ENCODE measurements around the gene MOGAT2. TPM values are rescaled to one million over a fixed set of nuclear protein-coding genes. Genes with fewer than 3 reads are reported as not detected.

Gene MOGAT2
- total and polyA plus RNA-seq, 2 donors = 0.14 to 0.27 TPM

GRCh38 chr11:75770102-75770501 lies 52.5 kb downstream of the MOGAT2 start:
- H3K4me1 ChIP-seq (ENCODE audit: control insufficient read depth in 2 of 2, insufficient read depth in 2 of 2, low read length in 2 of 2) = peaks cover 8 to 17% of the 10 kb centered on the region in 2 donors
- H3K9me3 ChIP-seq (ENCODE audit: control insufficient read depth in 2 of 2, insufficient read depth in 1 of 2, low read length in 1 of 2) = no peaks in the 10 kb centered on the region
- H3K4me3 ChIP-seq (ENCODE audit: low read length in 2 of 2) = no peak overlapping the region
- H3K36me3 ChIP-seq (ENCODE audit: control insufficient read depth in 2 of 2, insufficient read depth in 2 of 2, low read length in 1 of 2) = no peaks in the 10 kb centered on the region
- DNase-seq (ENCODE audit: low read depth in 6 of 9, low spot score in 9 of 9) = no peak
- no peak overlapping the region for H3K27ac ChIP-seq (ENCODE audit: low read depth in 1 of 2, low read length in 1 of 2)
- H3K27me3 ChIP-seq (ENCODE audit: control insufficient read depth in 2 of 2, insufficient read depth in 1 of 2, low read length in 1 of 2) = peaks cover 31 to 41% of the 10 kb centered on the region in 2 donors
- WGBS = 84% methylated on average over 5 of the region's 5 CpGs

GRCh38 chr11:75771646-75772410 lies 54.2 kb downstream of the MOGAT2 start:
- peaks cover 31 to 41% of the 10 kb centered on the region in 2 donors for H3K27me3 ChIP-seq (ENCODE audit: control insufficient read depth in 2 of 2, insufficient read depth in 1 of 2, low read length in 1 of 2)
- WGBS = 94% methylated on average over 6 of the region's 6 CpGs
- no peaks in the 10 kb centered on the region for H3K36me3 ChIP-seq (ENCODE audit: control insufficient read depth in 2 of 2, insufficient read depth in 2 of 2, low read length in 1 of 2)
- peaks cover 8 to 17% of the 10 kb centered on the region in 2 donors for H3K4me1 ChIP-seq (ENCODE audit: control insufficient read depth in 2 of 2, insufficient read depth in 2 of 2, low read length in 2 of 2)
- H3K9me3 ChIP-seq (ENCODE audit: control insufficient read depth in 2 of 2, insufficient read depth in 1 of 2, low read length in 1 of 2) = no peaks in the 10 kb centered on the region
- no peak overlapping the region for H3K4me3 ChIP-seq (ENCODE audit: low read length in 2 of 2)
- no peak overlapping the region for H3K27ac ChIP-seq (ENCODE audit: low read depth in 1 of 2, low read length in 1 of 2)
- no peak for DNase-seq (ENCODE audit: low read depth in 6 of 9, low spot score in 9 of 9)

GRCh38 chr11:75773595-75774353 lies 56.1 kb downstream of the MOGAT2 start:
- peak in 1 of 9 donors; percentile 24 for DNase-seq (ENCODE audit: low read depth in 6 of 9, low spot score in 9 of 9)
- H3K4me3 ChIP-seq (ENCODE audit: low read length in 2 of 2) = no peak overlapping the region
- H3K36me3 ChIP-seq (ENCODE audit: control insufficient read depth in 2 of 2, insufficient read depth in 2 of 2, low read length in 1 of 2) = no peaks in the 10 kb centered on the region

GRCh38 chr11:75775056-75775455 lies 57.4 kb downstream of the MOGAT2 start:
- WGBS = 97% methylated on average over 3 of the region's 3 CpGs
- Histone ChIP-seq H3K27me3 (ENCODE audit: control insufficient read depth in 2 of 2, insufficient read depth in 1 of 2, low read length in 1 of 2) (peaks cover 11 to 13% of the 10 kb centered on the region in 2 donors), H3K9me3 (ENCODE audit: control insufficient read depth in 2 of 2, insufficient read depth in 1 of 2, low read length in 1 of 2) (no peaks in the 10 kb centered on the region), H3K4me3 (ENCODE audit: low read length in 2 of 2) (no peak overlapping the region), H3K27ac (ENCODE audit: low read depth in 1 of 2, low read length in 1 of 2) (no peak overlapping the region), H3K4me1 (ENCODE audit: control insufficient read depth in 2 of 2, insufficient read depth in 2 of 2, low read length in 2 of 2) (no peaks in the 10 kb centered on the region), H3K36me3 (ENCODE audit: control insufficient read depth in 2 of 2, insufficient read depth in 2 of 2, low read length in 1 of 2) (no peaks in the 10 kb centered on the region)
- no peak for DNase-seq (ENCODE audit: low read depth in 6 of 9, low spot score in 9 of 9)

More at GRCh38 chr11:75773595-75774353, 56.1 kb downstream of the MOGAT2 start:
- 47% methylated on average over 5 of the region's 5 CpGs for WGBS
- H3K27ac ChIP-seq (ENCODE audit: low read depth in 1 of 2, low read length in 1 of 2) = no peak overlapping the region
- peaks cover 21 to 26% of the 10 kb centered on the region in 2 donors for H3K27me3 ChIP-seq (ENCODE audit: control insufficient read depth in 2 of 2, insufficient read depth in 1 of 2, low read length in 1 of 2)
- H3K9me3 ChIP-seq (ENCODE audit: control insufficient read depth in 2 of 2, insufficient read depth in 1 of 2, low read length in 1 of 2) = no peaks in the 10 kb centered on the region
- H3K4me1 ChIP-seq (ENCODE audit: control insufficient read depth in 2 of 2, insufficient read depth in 2 of 2, low read length in 2 of 2) = peaks cover 3 to 6% of the 10 kb centered on the region in 2 donors

GRCh38 chr11:75776546-75776945 lies 58.9 kb downstream of the MOGAT2 start:
- Histone ChIP-seq H3K4me3 (ENCODE audit: low read length in 2 of 2) (no peak overlapping the region), H3K4me1 (ENCODE audit: control insufficient read depth in 2 of 2, insufficient read depth in 2 of 2, low read length in 2 of 2) (no peaks in the 10 kb centered on the region), H3K9me3 (ENCODE audit: control insufficient read depth in 2 of 2, insufficient read depth in 1 of 2, low read length in 1 of 2) (no peaks in the 10 kb centered on the region), H3K27me3 (ENCODE audit: control insufficient read depth in 2 of 2, insufficient read depth in 1 of 2, low read length in 1 of 2) (no peaks in the 10 kb centered on the region), H3K36me3 (ENCODE audit: control insufficient read depth in 2 of 2, insufficient read depth in 2 of 2, low read length in 1 of 2) (no peaks in the 10 kb centered on the region), H3K27ac (ENCODE audit: low read depth in 1 of 2, low read length in 1 of 2) (no peak overlapping the region)
- DNase-seq (ENCODE audit: low read depth in 6 of 9, low spot score in 9 of 9) = no peak
- WGBS = 98% methylated on average over 4 of the region's 4 CpGs

- H3K27me3 ChIP-seq (ENCODE audit: control insufficient read depth in 2 of 2, insufficient read depth in 1 of 2, low read length in 1 of 2) = no peaks in the 10 kb centered on the region
- no peaks in the 10 kb centered on the region for H3K36me3 ChIP-seq (ENCODE audit: control insufficient read depth in 2 of 2, insufficient read depth in 2 of 2, low read length in 1 of 2)
- no peak overlapping the region for H3K4me3 ChIP-seq (ENCODE audit: low read length in 2 of 2)
- no peaks in the 10 kb centered on the region for H3K9me3 ChIP-seq (ENCODE audit: control insufficient read depth in 2 of 2, insufficient read depth in 1 of 2, low read length in 1 of 2)
- DNase-seq (ENCODE audit: low read depth in 6 of 9, low spot score in 9 of 9) = no peak
- H3K4me1 ChIP-seq (ENCODE audit: control insufficient read depth in 2 of 2, insufficient read depth in 2 of 2, low read length in 2 of 2) = no peaks in the 10 kb centered on the region
- no peak overlapping the region for H3K27ac ChIP-seq (ENCODE audit: low read depth in 1 of 2, low read length in 1 of 2)
- 88% methylated on average over 13 of the region's 13 CpGs for WGBS
These were observed 59.9 kb downstream of the MOGAT2 start for GRCh38 chr11:75777461-75778110.

GRCh38 chr11:75778962-75779361 lies 61.3 kb downstream of the MOGAT2 start:
- H3K4me1 ChIP-seq (ENCODE audit: control insufficient read depth in 2 of 2, insufficient read depth in 2 of 2, low read length in 2 of 2) = peaks cover 0 to 5% of the 10 kb centered on the region in 2 donors
- 93% methylated on average over 5 of the region's 5 CpGs for WGBS
- no peak for DNase-seq (ENCODE audit: low read depth in 6 of 9, low spot score in 9 of 9)

GRCh38 chr11:75779960-75780359 lies 62.3 kb downstream of the MOGAT2 start:
- Histone ChIP-seq H3K27ac (ENCODE audit: low read depth in 1 of 2, low read length in 1 of 2) (no peak overlapping the region), H3K27me3 (ENCODE audit: control insufficient read depth in 2 of 2, insufficient read depth in 1 of 2, low read length in 1 of 2) (no peaks in the 10 kb centered on the region), H3K36me3 (ENCODE audit: control insufficient read depth in 2 of 2, insufficient read depth in 2 of 2, low read length in 1 of 2) (no peaks in the 10 kb centered on the region), H3K9me3 (ENCODE audit: control insufficient read depth in 2 of 2, insufficient read depth in 1 of 2, low read length in 1 of 2) (no peaks in the 10 kb centered on the region), H3K4me3 (ENCODE audit: low read length in 2 of 2) (no peak overlapping the region), H3K4me1 (ENCODE audit: control insufficient read depth in 2 of 2, insufficient read depth in 2 of 2, low read length in 2 of 2) (peaks cover 0 to 5% of the 10 kb centered on the region in 2 donors)
- WGBS = 52% methylated on average over 2 of the region's 2 CpGs
- DNase-seq (ENCODE audit: low read depth in 6 of 9, low spot score in 9 of 9) = no peak

More at GRCh38 chr11:75778962-75779361, 61.3 kb downstream of the MOGAT2 start:
- Histone ChIP-seq H3K36me3 (ENCODE audit: control insufficient read depth in 2 of 2, insufficient read depth in 2 of 2, low read length in 1 of 2) (no peaks in the 10 kb centered on the region), H3K4me3 (ENCODE audit: low read length in 2 of 2) (no peak overlapping the region), H3K27ac (ENCODE audit: low read depth in 1 of 2, low read length in 1 of 2) (no peak overlapping the region), H3K9me3 (ENCODE audit: control insufficient read depth in 2 of 2, insufficient read depth in 1 of 2, low read length in 1 of 2) (no peaks in the 10 kb centered on the region), H3K27me3 (ENCODE audit: control insufficient read depth in 2 of 2, insufficient read depth in 1 of 2, low read length in 1 of 2) (no peaks in the 10 kb centered on the region)

- Histone ChIP-seq H3K4me3 (ENCODE audit: low read length in 2 of 2) (no peak overlapping the region), H3K4me1 (ENCODE audit: control insufficient read depth in 2 of 2, insufficient read depth in 2 of 2, low read length in 2 of 2) (peaks cover 0 to 5% of the 10 kb centered on the region in 2 donors), H3K9me3 (ENCODE audit: control insufficient read depth in 2 of 2, insufficient read depth in 1 of 2, low read length in 1 of 2) (no peaks in the 10 kb centered on the region), H3K27me3 (ENCODE audit: control insufficient read depth in 2 of 2, insufficient read depth in 1 of 2, low read length in 1 of 2) (no peaks in the 10 kb centered on the region), H3K27ac (ENCODE audit: low read depth in 1 of 2, low read length in 1 of 2) (no peak overlapping the region), H3K36me3 (ENCODE audit: control insufficient read depth in 2 of 2, insufficient read depth in 2 of 2, low read length in 1 of 2) (no peaks in the 10 kb centered on the region)
- no peak for DNase-seq (ENCODE audit: low read depth in 6 of 9, low spot score in 9 of 9)
- WGBS = 98% methylated on average over 3 of the region's 3 CpGs
These were observed 63.2 kb downstream of the MOGAT2 start for GRCh38 chr11:75780888-75781287.
